ENCODE data around the gene IMMP2L.
"Not testable (repeated sequence)": the region's sequence is repeated elsewhere in the genome, so short reads cannot be mapped to it uniquely, and the experiment has no call there.

The IMMP2L gene

DNA sequence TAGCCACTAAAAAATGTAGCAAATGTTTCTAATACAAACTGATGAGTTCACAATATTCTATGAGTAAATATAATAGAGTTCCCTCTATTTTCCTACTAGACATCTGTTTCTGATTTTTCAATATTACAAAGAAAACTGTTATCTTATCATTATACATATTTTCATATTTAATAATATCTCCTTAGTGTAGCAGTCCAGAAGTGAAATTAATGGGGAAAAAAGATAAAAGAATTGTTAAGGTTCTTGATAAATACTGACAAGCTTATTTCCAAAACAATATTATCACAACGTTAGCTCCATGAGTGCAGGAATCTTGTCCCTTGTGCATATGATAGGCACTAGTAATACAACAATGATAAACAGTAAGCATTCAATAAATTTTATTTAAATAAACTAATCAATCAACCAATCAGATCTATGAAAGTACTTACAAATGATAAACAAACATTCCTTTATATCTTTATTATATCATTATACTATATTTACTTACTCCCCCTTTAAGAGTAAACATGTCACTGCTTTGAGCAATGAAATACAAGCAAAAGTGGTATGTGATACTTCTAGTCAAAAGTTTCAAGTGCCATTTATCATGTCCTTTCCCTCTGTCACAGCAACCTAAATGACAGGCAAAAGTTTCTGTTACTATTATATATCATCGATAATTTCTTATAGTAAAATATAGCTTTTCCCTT is 103.1 kb downstream of the IMMP2L start:
- DNase-seq, result no peak

DNA sequence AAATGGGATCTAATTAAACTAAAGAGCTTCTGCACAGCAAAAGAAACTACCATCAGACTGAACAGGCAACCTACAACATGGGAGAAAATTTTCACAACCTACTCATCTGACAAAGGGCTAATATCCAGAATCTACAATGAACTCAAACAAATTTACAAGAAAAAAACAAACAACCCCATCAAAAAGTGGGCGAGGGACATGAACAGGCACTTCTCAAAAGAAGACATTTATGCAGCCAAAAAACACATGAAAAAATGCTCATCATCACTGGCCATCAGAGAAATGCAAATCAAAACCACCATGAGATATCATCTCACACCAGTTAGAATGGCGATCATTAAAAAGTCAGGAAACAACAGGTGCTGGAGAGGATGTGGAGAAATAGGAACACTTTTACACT is 111.6 kb downstream of the IMMP2L start:
- DNase-seq, result not testable (repeated sequence)

DNA sequence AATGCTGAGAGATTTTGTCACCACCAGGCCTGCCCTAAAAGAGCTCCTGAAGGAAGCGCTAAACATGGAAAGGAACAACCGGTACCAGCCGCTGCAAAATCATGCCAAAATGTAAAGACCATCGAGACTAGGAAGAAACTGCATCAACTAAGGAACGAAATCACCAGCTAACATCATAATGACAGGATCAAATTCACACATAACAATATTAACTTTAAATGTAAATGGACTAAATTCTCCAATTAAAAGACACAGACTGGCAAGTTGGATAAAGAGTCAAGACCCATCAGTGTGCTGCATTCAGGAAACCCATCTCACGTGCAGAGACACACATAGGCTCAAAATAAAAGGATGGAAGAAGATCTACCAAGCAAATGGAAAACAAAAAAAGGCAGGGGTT is 114.8 kb downstream of the IMMP2L start:
- DNase-seq, result not testable (repeated sequence)

DNA sequence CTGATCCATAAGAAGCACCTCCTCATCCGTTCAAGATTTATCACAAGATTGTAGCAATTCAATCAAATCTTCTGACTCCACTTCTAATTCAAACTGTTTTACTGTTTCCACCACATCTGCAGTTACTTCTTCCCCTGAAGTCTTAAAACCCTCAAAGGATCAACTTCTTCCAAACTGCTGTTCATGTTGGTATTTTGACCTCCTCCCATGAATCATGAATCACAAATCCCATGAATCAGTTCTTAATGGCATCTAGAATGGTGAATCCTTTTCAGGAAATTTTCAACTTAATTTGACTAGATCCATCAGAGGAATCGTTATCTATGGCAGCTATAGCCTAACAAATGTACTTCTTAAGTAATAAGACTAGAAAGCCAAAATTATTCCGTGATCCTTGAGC is 122.3 kb downstream of the IMMP2L start:
- DNase-seq, result no peak

DNA sequence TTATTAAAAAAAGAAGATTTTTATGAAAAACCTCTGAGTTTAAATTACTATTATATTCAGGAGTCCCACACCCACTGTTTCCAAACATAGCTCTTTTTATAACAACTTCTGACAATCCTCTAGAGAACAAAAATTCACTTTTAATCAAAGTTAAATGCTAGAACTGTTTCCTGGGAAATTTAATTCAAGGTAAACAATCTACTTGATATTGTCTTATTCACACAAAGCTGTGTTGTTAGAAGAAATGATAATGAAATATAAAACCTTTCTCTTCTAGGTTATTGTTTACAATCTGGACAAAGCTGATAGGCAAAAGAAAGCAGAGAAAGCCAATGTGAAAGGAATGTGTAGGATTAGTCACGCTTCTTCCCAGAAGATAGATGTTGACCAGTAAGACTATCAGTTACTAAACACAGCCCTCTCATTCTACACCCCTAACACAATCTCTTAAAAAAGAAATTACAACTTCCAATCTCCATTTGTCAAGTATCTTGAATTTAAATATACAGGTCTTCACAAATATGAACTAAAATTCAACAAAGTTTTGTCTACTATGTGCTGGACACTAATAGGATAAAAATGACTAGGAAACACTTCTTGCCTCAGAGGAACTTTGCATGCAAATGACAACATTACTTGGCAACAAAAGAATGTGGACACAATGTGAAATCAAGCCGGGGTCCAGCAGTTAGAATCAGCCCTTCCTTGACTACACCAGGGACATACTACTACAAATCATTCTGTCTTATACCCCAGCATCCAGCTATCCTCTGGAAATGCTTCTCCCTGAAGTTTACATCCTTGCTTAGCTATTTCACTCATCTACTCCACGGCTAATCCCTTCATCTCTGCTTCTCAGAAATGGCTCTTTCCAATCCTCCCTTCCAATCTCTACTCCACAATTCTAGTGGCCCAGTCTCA is 123.7 kb downstream of the IMMP2L start:
- no peak for DNase-seq

DNA sequence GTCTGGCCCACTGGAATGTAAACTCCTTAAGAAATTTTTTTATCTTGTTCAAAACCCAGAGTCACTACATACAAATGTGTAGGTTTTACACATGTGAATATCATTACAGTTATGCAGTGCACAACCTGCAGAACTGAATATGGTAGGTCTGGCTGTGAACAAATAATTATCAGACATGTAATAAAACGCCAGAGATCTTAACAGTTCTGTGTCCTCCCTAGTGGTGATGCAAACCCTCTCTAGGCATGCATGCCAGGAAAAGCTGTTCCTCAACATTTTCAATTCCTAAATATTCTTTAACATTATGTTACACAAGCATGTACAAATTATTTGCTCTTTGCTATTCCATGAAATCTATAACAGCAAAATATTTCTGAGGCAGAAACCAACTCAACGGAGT is 124.6 kb downstream of the IMMP2L start:
- DNase-seq, result no peak

DNA sequence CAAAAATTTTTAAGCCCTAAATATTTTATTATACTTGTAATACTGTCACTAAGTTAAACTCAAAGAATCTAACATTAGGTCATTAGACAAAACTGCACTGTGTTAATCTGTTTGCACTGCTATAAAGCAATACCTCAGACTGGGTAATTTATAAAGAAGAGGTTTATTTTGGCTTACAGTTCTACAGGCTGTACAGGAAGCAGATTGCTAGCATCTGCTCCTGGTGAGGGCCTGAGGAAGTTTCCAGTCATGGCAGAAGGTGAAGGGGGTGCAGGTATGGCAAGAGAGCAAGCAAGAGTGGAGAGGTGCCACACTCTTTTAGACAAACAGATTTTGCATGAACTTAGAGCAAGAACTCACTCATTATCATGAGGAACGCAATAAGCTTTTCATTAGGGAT is 125.7 kb downstream of the IMMP2L start:
- DNase-seq, result no peak

DNA sequence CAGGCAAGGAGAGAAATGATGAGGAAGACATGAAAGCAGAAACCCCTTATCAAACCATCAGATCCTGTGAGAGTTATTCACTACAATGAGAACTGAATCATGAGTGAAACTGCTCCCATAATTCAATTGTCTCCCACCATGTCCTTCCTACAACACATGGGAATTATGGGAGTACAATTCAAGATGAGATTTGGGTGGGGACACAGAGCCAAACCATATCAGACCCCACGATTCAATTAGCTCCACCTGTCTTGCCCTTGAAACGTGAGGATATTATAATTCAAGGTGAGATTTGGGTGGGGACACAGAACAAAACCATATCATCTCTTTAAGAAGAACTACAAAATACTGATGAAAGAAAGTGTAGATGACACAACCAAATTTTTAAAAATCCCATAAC is 128.9 kb downstream of the IMMP2L start:
- DNase-seq, result no peak

DNA sequence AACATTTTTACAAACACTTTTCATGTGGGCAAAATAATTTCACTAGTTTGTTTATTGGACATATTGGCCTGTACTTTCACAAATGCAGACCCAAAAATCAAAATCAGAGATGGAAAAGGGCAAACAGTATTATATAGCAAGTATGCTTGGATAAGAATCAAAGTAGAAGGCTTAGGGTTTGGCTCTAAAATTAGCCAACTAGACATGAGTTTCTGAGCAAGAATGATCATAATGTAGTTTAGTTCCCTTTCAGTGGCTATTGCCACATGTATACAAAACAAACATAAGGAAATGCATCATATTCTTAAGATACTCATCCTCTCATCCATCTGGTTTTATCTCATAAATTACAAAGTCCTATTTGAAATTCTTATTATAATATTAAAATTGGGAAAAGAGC is 132.5 kb downstream of the IMMP2L start:
- DNase-seq, result no peak

DNA sequence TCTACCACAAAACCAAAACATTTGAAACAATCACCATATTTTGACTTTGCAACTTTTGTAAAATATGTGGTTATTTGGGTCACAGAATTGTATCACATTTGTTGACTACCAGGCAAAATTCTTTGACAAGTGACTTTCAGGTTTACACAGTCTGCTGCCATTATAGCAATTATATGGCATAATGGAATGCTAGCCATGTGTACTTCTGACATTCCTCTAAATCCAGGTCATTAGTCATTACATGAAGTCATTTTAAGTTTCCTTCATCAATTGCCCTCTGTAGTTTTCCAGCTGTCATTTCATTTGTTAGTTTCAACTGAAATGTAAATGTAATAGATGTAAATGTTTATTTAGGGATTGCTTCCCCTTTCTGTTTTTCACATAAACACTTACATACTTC is 137.5 kb downstream of the IMMP2L start:
- no peak for DNase-seq

DNA sequence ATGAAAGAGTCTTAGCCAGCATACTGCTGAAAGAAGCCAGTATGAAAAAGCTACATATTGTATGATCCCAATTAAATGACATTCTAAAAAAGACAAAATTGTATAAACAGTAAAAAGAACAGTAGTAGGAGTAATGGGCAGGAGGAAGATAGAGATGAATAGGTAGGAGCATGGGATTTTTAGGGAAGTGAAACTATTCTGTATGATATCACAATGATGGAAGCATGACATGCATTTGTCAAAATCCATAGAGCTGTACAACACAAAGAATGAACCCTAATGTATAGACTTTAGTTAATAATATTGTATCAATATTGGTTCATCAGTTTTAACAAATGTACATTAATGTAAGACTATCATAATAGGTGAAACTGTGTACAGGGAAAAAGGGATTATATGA is 147.9 kb downstream of the IMMP2L start:
- DNase-seq, result no peak

DNA sequence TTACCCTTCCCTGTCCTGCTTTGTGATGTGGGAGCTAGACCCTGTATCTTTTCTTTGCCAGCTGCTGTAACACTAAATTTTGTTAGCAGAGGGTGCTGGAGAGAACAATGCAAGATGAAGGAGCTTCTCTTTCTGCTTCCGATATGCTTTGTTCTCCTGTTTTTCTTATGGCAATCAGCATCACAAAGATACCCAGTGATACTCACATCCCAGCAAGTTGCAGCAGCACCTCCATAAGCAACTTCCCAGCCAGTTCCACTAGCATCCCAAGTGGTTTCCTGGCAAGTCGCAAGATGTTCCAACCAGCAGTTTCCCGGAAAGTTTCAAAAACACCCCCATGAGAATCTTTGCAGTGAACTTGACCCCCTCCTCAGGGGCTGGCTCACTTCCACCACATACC is 148.6 kb downstream of the IMMP2L start:
- DNase-seq, result no peak

DNA sequence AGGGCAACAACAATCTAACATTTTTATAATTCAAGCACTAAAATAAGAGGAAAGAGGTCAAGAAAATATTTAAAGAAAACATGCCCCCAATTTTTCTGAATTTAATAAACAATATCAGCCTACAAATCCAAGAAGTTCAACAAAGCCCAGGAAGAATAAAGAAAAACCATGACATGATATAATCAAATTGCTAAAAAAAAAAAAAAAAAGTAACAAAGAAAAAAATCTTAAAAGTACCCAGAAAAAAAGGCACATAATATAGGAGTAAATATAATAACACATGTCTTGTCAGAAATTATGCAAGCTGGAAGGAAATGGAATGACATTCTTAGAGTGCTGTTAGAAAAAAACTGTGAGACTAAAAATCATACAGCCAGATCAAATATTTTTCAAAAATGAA is 151.4 kb downstream of the IMMP2L start:
- DNase-seq, result no peak

DNA sequence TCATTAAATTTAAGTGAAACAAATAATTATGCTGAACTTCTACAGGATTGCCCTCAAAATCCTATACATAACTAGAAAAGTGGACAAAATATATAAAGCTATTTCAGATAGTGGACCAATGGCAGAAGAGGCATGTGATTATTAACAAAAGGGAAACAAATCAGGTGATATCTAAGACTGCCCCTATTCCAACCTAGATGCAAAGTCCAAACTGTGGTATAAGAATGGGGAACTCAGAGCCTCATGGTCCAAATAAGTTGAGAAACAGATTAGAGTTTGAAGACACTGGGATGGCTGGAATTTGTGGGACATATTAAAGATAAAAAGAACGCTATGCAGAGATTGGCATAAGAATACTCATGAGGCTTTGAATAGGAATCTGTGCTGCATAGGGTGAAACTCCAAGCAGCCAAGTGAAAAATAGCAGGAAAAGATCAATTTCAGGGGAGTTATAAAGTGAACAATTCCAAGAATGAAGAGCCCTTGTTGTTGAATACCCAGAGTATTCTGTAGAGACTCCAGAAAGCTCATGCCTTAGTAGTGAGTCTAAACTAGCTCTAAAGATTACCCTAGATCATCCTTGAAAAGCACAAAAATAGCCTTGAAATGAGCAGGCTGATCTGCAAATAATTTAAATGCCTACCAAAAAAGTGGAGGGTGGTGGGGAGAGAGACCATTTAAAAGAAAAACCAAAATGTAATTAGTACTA is 152.4 kb downstream of the IMMP2L start:
- DNase-seq, result no peak

DNA sequence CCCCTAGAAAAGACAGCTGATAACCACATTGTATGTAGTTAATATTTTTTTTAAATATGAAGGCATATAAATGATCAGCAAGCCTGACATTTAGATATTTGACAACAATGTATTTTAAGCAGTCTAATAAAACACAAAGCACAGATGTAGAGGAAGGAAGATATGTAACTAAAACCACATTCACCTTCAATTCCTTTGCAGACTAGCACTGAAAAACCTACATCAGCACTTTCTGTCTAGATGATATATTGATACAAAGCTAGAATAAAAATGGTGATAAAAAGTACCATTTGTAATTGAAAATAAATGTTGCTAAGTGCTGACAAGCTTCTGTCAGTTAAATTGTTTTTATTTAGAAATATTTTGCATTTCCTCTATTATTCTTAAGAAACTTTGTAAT is 153.6 kb downstream of the IMMP2L start:
- no peak for DNase-seq

DNA sequence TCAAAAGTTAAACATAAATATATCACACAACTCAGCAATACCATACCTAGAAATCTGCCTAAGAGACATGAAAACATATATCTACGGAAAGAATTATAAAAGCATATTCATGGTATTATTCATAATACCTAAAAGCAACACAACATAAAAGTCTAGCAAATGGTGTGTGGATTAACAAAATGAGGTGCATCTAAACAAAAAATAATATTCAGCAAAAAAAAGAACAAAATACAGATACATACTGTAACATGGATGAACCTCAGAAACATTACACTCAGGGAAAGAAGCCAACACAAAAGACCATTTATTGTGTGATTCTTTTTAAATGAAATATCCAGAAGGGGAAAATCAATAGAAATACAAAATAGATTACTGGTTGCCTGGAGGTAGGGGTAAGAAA is 155.0 kb downstream of the IMMP2L start:
- DNase-seq, result no peak

DNA sequence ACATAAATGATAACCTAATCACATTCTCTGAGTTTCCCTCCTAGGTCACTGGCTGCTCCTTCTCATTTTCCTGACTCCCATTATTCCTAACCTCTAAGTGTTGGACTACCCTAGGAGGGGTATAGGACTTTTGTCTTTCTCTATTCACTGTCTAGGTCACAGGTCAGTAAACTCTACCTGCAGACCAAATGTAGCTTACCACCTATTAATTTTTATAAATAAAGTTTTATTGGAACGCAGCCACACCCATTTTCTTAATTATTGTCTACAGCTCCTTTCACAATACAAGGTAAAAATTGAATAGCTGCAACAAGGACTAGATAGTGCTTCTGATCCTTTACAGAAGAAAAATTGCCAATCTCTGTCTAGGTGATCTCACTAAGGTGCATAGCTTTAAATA is 156.7 kb downstream of the IMMP2L start:
- no peak for DNase-seq

DNA sequence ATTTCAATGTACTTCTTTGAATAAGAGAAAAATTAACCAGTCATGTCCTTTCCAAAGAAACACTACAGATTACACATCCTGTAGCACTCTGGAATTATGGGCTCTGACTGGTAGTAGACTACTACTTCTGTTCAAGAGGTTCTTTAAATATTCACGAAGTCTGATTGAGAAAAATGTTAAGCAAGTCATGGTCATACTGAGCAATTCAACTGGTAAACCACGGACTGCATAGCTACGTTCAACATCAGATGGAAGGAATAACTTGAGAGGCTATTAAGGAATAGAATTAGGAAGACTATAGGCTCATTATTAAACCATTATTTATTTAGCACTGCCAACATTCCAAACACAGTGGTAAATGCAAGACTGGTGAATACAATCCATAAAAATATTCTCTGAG is 160.8 kb downstream of the IMMP2L start:
- no peak for DNase-seq

DNA sequence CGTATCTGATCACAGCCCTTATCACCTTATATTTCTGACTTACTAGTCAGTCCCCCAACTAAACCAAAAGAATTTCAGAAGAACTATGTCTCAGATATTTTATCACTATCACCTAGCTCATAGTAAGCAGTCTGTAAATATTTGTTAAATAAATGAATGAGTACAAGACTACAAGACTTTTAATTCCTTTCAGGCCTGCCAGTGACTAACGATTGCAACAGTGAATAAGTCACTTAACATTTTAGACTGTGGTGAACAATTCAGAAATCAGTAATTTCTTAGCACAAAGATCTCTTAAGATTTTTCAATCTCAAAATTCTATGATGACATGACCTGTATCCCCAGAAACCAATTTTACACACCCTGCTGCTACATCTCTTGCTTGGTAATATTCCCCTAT is 162.2 kb downstream of the IMMP2L start:
- no peak for DNase-seq

DNA sequence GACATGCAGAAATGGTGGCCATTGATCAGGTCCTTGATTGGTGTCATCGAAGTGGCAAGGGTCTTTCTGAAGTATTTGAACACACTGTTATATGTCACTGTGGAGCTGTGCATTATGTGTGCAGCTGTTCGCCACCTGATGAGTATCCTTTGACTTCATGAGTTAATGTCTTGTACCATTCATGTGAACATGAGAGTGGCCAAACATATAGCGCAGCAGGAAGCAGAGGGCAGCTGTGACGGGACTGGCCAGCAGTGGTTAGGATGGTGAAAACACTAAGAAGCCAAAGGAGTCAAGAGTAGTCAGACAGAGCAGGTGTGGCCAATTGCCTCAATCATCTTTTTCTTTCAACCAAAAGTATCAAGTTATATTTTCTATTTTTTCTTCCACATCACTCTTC is 167.4 kb downstream of the IMMP2L start:
- DNase-seq, result no peak

DNA sequence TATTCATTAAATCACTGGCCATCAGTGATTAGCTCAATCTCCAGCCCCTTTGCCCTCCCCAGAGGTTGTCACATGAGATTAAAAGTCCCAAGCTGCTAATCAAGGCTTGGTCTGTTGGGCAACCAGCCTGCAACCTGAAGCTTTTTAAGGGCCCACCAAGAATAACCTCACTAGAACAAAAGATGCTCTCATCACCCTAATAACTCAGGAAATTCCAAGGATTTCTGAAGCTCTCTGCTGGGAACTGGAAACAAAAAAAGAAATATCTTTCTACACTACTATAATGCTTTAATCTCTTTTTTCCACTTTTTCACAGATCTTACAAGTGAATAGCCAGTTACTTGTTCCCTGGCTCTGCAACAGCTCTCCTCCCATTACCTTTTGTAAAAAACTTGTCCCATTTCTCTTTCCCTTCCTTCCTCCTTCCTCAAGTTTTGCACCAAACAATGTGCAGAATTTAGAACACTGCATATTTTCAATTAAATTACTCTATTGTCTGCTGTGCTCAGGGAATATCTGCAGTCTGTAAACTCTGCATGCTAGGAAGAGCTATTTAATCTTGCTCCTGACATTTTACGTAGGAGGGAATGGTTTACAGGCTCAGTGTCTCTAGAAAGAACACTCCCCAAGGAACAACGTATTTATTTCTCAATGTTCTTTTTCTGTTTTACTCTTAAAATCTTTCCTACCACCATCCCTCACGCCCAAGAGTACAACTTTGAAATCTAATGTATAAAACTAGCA is 169.1 kb downstream of the IMMP2L start:
- no peak for DNase-seq

DNA sequence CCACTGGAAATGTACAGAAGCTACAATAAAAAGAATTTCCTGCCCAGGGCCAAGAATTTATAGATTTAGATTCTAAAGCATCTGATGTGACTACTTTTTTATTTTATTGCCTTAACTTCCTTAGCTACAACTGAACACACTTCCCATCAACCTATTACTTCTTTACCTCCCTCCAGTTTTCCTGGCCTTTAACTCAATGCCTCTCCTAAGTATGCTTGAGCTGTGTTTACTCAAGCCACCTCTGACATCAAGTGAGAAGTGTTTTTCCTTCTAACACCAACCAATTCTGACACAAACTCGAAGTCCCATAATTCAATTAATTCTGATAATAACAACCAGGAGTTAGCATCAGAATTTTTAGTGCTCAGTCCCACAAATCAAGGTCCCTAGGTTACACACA is 170.0 kb downstream of the IMMP2L start:
- no peak for DNase-seq

DNA sequence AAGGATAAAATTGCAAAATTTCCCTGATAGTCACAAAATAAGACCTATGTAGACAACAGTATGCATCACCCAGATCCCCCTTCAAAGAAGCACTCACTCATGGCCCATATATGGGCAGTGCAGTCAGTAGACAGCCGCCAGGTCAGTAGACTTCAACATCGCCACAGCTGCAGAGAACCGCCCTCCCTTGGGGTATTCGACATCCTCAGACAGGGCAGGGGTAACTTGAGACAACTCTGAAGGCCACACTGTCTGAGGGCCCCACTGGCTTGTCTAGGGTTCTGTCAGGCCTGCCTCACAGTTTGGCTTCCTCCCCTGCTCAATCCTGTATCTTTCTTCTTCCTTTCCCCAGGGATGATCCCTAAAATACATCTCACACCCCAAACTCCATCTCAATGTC is 172.3 kb downstream of the IMMP2L start:
- no peak for DNase-seq
